K562 (cell line): ENCODE data around the gene PLXDC1. TPM values are rescaled to one million over a fixed set of nuclear protein-coding genes. Genes with fewer than 3 reads are reported as not detected.

Experiments used
- ATAC-seq: fragments of 200-7000 bp; cut with Tn5 transposase; 3 replicates; pipeline ENCODE4 v1.9.1; 2020; ENCODE audit warnings: moderate library complexity
- BruUV-seq: library from RNA; stranded (reverse); fragments of 400-500 nt; replicated peaks from 2 replicates; lab custom pipeline; 2021; lab: Mats Ljungman, UMichigan
- CTCF ChIA-PET: fragments of 300-600 bp; formaldehyde crosslinking; extraction: SDS; loops from one replicate; lab custom pipeline; 2021; ENCODE audit warnings: low intra/inter-chr PET ratio; lab: Yijun Ruan, JAX
- POLR2A ChIA-PET: fragments of 300-600, 350-650 bp; sonication (Branson Sonifier 250); formaldehyde crosslinking; extraction: SDS; loops from one replicate; lab custom pipeline; 2021; ENCODE audit warnings: antibody characterized with exemption, inconsistent platforms; lab: Yijun Ruan, JAX
- DNase-seq, 4 experiments: peaks; one replicate each; pipeline versions ENCODE4 v3.0.0 to v3.0.0-alpha.2; 2011 to 2018; ENCODE audit warnings: low spot score in 3 of 4, mixed read lengths in 3 of 4; ENCODE audit errors: extremely low read depth in 1 of 4
- FAIRE-seq: peaks from 2 replicates; lab custom pipeline; 2011; peaks lifted over from hg19 to GRCh38; lab: Jason Lieb, UNC
- H2AFZ ChIP-seq: 2 replicates; pipeline ENCODE4 v1.6.0; 2011; ENCODE audit warnings: low read depth, low read length, control low read depth, inconsistent platforms
- H3K27ac ChIP-seq: fragments of 200-600 bp; 3 replicates; pipeline ENCODE4 v1.8.0; 2011; ENCODE audit warnings: low read depth, mild to moderate bottlenecking, control low read depth, inconsistent platforms, low read length, moderate library complexity, mixed read lengths; ENCODE audit errors: extremely low read depth
- H3K27me3 ChIP-seq, 2 experiments: fragments of 300-600 bp in 1 of 2; 2 replicates in 1 of 2; 3 replicates in 1 of 2; pipeline versions ENCODE4 v1.6.0 to v1.8.0; 2011; ENCODE audit warnings: inconsistent platforms in 2 of 2, low read length in 2 of 2, mild to moderate bottlenecking in 1 of 2, mixed read lengths in 1 of 2, moderate library complexity in 1 of 2; ENCODE audit not compliant: control insufficient read depth in 2 of 2, insufficient read depth in 2 of 2
- H3K36me3 ChIP-seq: fragments of 300-600 bp; 3 replicates; pipeline ENCODE4 v1.8.0; 2011; ENCODE audit warnings: mild to moderate bottlenecking, low read length, inconsistent platforms; ENCODE audit not compliant: control insufficient read depth, insufficient read depth
- H3K4me1 ChIP-seq, 2 experiments: fragments of 200-600 bp in 1 of 2; replicated peaks in 1 of 2; 2 replicates in 1 of 2; 3 replicates in 1 of 2; pipeline versions ENCODE4 v1.5.1 to v1.8.0; 2011; ENCODE audit warnings: inconsistent platforms in 2 of 2, low read length in 2 of 2, mild to moderate bottlenecking in 1 of 2, mixed read lengths in 1 of 2, moderate library complexity in 1 of 2; ENCODE audit not compliant: control insufficient read depth in 2 of 2, insufficient read depth in 2 of 2
- H3K4me2 ChIP-seq: 2 replicates; pipeline ENCODE4 v1.6.1; 2011; ENCODE audit warnings: low read length, control low read depth, inconsistent platforms, mixed read lengths; ENCODE audit not compliant: insufficient read depth
- H3K4me3 ChIP-seq: fragments of 200-600 bp; sonication (generic), shearing (Covaris generic); 2 replicates; pipeline ENCODE4 v1.5.1; 2016; ENCODE audit warnings: control low read depth, inconsistent platforms
- H3K79me2 ChIP-seq: fragments of 200-600 bp; 3 replicates; pipeline ENCODE4 v1.8.0; 2011; ENCODE audit warnings: low read length, inconsistent platforms; ENCODE audit not compliant: control insufficient read depth, insufficient read depth
- H3K9ac ChIP-seq, 2 experiments: 2 replicates each; pipeline versions ENCODE4 v1.6.0 to v1.6.1; 2011; ENCODE audit warnings: low read depth in 2 of 2, low read length in 2 of 2, control low read depth in 1 of 2, inconsistent platforms in 1 of 2, mild to moderate bottlenecking in 1 of 2, mixed read lengths in 1 of 2; ENCODE audit not compliant: insufficient read depth in 1 of 2
- H3K9me1 ChIP-seq: one replicate; pipeline ENCODE4 v1.6.0; 2011; ENCODE audit warnings: inconsistent platforms, mild to moderate bottlenecking, low read length, moderate library complexity; ENCODE audit not compliant: control insufficient read depth, insufficient read depth
- H3K9me3 ChIP-seq: replicated peaks from 2 replicates; pipeline ENCODE4 v1.5.1; 2011; ENCODE audit warnings: low read depth, low read length, inconsistent platforms; ENCODE audit not compliant: control insufficient read depth, insufficient read depth
- H4K20me1 ChIP-seq: replicated peaks from 2 replicates; pipeline ENCODE4 v1.6.1; 2011; ENCODE audit warnings: low read length, inconsistent platforms, mixed read lengths; ENCODE audit not compliant: control insufficient read depth, insufficient read depth
- CHD1 ChIP-seq: fragments of 200-600 bp; sonication (generic); IDR thresholded peaks from one replicate; pipeline ENCODE4 v1.6.1; 2012; ENCODE audit warnings: mild to moderate bottlenecking, moderate library complexity, low read length, inconsistent platforms
- CREB5 ChIP-seq: fragments of 250-450 bp; sonication (Bioruptor Pico); IDR thresholded peaks from 2 replicates; pipeline ENCODE4 v1.5.0; 2020; ENCODE audit warnings: mild to moderate bottlenecking
- CXXC5 ChIP-seq: fragments of 250-450 bp; sonication (Bioruptor Pico); IDR thresholded peaks from 2 replicates; pipeline ENCODE4 v1.8.0; 2022; ENCODE audit warnings: inconsistent platforms, mild to moderate bottlenecking, moderate library complexity
- FOS ChIP-seq: IDR thresholded peaks from 3 replicates; pipeline ENCODE4 v1.6.1; 2011; ENCODE audit not compliant: insufficient read length; ENCODE audit errors: extremely low read depth
- POLR2AphosphoS2 ChIP-seq: IDR thresholded peaks from 2 replicates; pipeline ENCODE4 v1.6.1; 2012; ENCODE audit warnings: low read length, improper control_type of control experiment
- SMARCE1 ChIP-seq: fragments of 450-650 bp; IDR thresholded peaks from 2 replicates; pipeline ENCODE4 v1.7.1; 2016; ENCODE audit warnings: mild to moderate bottlenecking
- TBP ChIP-seq: optimal IDR thresholded peaks from 2 replicates; pipeline ENCODE3; 2011; ENCODE audit warnings: low read depth, low read length, improper control_type of control experiment
- ZBTB40 ChIP-seq, 2 experiments: fragments of 450-650 bp in 1 of 2; sonication (generic) in 1 of 2; formaldehyde crosslinking in 1 of 2; IDR thresholded peaks; 2 replicates each; pipeline versions ENCODE4 v1.7.1 to v1.9.0; 2016 to 2022; ENCODE audit warnings: inconsistent platforms in 1 of 2, mild to moderate bottlenecking in 1 of 2, missing genetic modification reagents in 1 of 2
- ZBTB7A ChIP-seq: IDR thresholded peaks from 2 replicates; pipeline ENCODE4 v1.6.1; 2011; ENCODE audit warnings: low read depth, mild to moderate bottlenecking, low read length, moderate library complexity, borderline replicate concordance; ENCODE audit not compliant: control insufficient read depth
- ZNF121 ChIP-seq: sonication (generic); formaldehyde crosslinking; conservative IDR thresholded peaks from 2 replicates; pipeline ENCODE4 v1.8.0; 2022; ENCODE audit warnings: missing genetic modification reagents
- ZNF197 ChIP-seq: fragments of 200-800 bp; sonication (Bioruptor generic); IDR thresholded peaks from 2 replicates; pipeline ENCODE4 v1.6.1; 2016; ENCODE audit warnings: low read depth, missing genetic modification characterization, missing compliant biosample characterization
- ZNF384 ChIP-seq: IDR thresholded peaks from 2 replicates; pipeline ENCODE4 v1.6.1; 2012; ENCODE audit warnings: low read depth, low read length, improper control_type of control experiment
- WGBS: fragments of 100-300 bp; shearing (Covaris generic); methylation state at CpG from one replicate; pipeline ENCODE4 v1.1.6; 2016; ENCODE audit warnings: low coverage, mixed read lengths; ENCODE audit not compliant: insufficient coverage; ENCODE audit errors: missing lambda C conversion rate; 5-methylcytosine and 5-hydroxymethylcytosine counted together
- in situ Hi-C: fragments of 300-500 bp; cut with MboI; formaldehyde crosslinking; loops from 4 replicates; pipeline ENCODE4 v1.15.0; 2018; ENCODE audit warnings: inconsistent platforms, mixed read lengths
- intact Hi-C: fragments of 100-400 bp; cut with micrococcal nuclease; formaldehyde crosslinking; loops from 2 replicates; pipeline ENCODE4 v1.14.2; 2022
- polyA plus RNA-seq, 8 experiments: library from polyadenylated mRNA; depleted of rRNA in 4 of 8; stranded (reverse) in 5 of 8; unstranded in 3 of 8; fragments of >200 nt; fragmentation: Nextera tagmentation in 2 of 8; fragmentation: Illumina TruSeq in 1 of 8; extraction: Ambion mirVana in 2 of 8; extraction: Trizol in 1 of 8; gene quantifications; 2 replicates each; pipeline versions ENCODE4 v1.2.1 to v1.2.3, GENCODE V29; 2011 to 2014; ENCODE audit warnings: inconsistent platforms in 1 of 8, missing spikeins in 1 of 8
- total RNA-seq, 7 experiments: library from RNA; depleted of rRNA in 6 of 7; stranded (reverse); fragments of >200 nt in 6 of 7; fragmentation: Illumina TruSeq in 2 of 7; extraction: Trizol in 2 of 7; gene quantifications; 2 replicates each; pipeline versions ENCODE4 v1.2.1 to v1.2.3, GENCODE V29; 2011 to 2021; ENCODE audit warnings: low replicate concordance in 1 of 7

The PLXDC1 gene
- total and polyA plus RNA-seq, 9 of the 15 experiments (the other 6 are each of a cell fraction or from before 2014, with no cell fraction given): not detected

GRCh38 chr17:39200957-39201510, 49.6 kb upstream of the PLXDC1 start:
- Histone ChIP-seq H3K4me2 (peak overlapping the region; percentile 92), H3K36me3 (peaks cover 46% of the 10 kb centered on the region), H3K9me1 (no peaks in the 10 kb centered on the region), H3K4me1 (peaks cover 32 to 34% of the 10 kb centered on the region in 2 experiments; a peak in 4 of 5 replicates), H3K79me2 (peaks cover 43% of the 10 kb centered on the region), H3K9ac (peak overlapping the region; percentile 98 to 99), H3K27ac (peak overlapping the region; percentile 99), H2AFZ (no peak overlapping the region), H3K9me3 (no peaks in the 10 kb centered on the region), H3K4me3 (peak overlapping the region; percentile 73), H3K27me3 (no peaks in the 10 kb centered on the region), H4K20me1 (peaks cover 12% of the 10 kb centered on the region)
- no peak for FAIRE-seq
- ATAC-seq: no peak
- intact Hi-C loops (no loop called here), in situ Hi-C loops (no loop called here)
- ChIA-PET POLR2A (interaction anchor here (0.6 to 1.5 kb wide), 3 partner anchors 22 to 358 kb away, joined by 3 to 4 read pairs (median 4); no protein-coding TSS in a partner anchor), CTCF (no interaction called here)
- 2% methylated on average over 11 of the region's 11 CpGs for WGBS
- peak in 1 of 4 experiments; percentile 32 for DNase-seq
- BruUV-seq: no TSS peak
- TF ChIP-seq ZNF197 (CRISPR knock-in tag) (no peak), ZBTB7A (no peak), ZNF121 (CRISPR knock-in tag) (peak; percentile 62), SMARCE1 (0 out of 2 replicates have a peak, but pooled peaks have one; percentile 23), TBP (peak; percentile 39), ZBTB40 (IDR thresholded peaks at IDR 0.05) (peak; percentile 51), ZBTB40 (CRISPR knock-in tag; IDR thresholded peaks at IDR 0.05) (no peak), CREB5 (CRISPR knock-in tag) (peak; percentile 26; the same call in 1 of the 2 replicates), ZNF384 (peak; percentile 79; the same call in 1 of the 2 replicates), CXXC5 (CRISPR knock-in tag) (peak; percentile 40), CHD1 (peak; percentile 18), POLR2AphosphoS2 (peak; percentile 37; the same call in 1 of the 2 replicates), FOS (no peak)
